H1 (cell line): ENCODE results near the gene PEX13. TPM values are rescaled to one million over a fixed set of nuclear protein-coding genes. Genes with fewer than 3 reads are reported as not detected.

ENCODE experiments used
- CTCF ChIA-PET: fragments of 300-600 bp; sonication (Branson Sonifier 250); formaldehyde crosslinking; loops from one replicate; lab custom pipeline; 2021; ENCODE audit not compliant: partially characterized antibody; lab: Charles Lee
- POLR2A ChIA-PET: fragments of 300-600 bp; sonication (Branson Sonifier 250); formaldehyde crosslinking; loops from one replicate; lab custom pipeline; 2021; ENCODE audit warnings: inconsistent platforms; ENCODE audit not compliant: partially characterized antibody; lab: Charles Lee
- DNase-seq, 2 experiments: peaks; one replicate each; pipeline versions ENCODE4 v3.0.0 to v3.0.0-alpha.2; 2010 to 2022; ENCODE audit warnings: low spot score in 2 of 2, low read depth in 1 of 2, mixed read lengths in 1 of 2
- FAIRE-seq: peaks from 2 replicates; lab custom pipeline; 2011; peaks lifted over from hg19 to GRCh38; lab: Jason Lieb, UNC
- H2AFZ ChIP-seq: 2 replicates; pipeline ENCODE4 v1.8.1; 2012; ENCODE audit warnings: low read length, inconsistent platforms
- H2AK5ac ChIP-seq: 2 replicates; pipeline ENCODE4 v1.6.1; 2013; ENCODE audit warnings: low read depth, low read length
- H2BK120ac ChIP-seq: replicated peaks from 2 replicates; pipeline ENCODE3; 2013; ENCODE audit warnings: low read depth, low read length, inconsistent platforms
- H2BK12ac ChIP-seq: 2 replicates; pipeline ENCODE4 v1.6.1; 2013; ENCODE audit warnings: low read depth, low read length
- H2BK15ac ChIP-seq: 2 replicates; pipeline ENCODE4 v1.6.1; 2013; ENCODE audit warnings: low read length
- H2BK20ac ChIP-seq: 2 replicates; pipeline ENCODE4 v1.6.1; 2013; ENCODE audit warnings: low read length
- H2BK5ac ChIP-seq: 2 replicates; pipeline ENCODE4 v1.6.1; 2013; ENCODE audit warnings: low read depth, low read length
- H3K14ac ChIP-seq: 2 replicates; pipeline ENCODE4 v1.6.1; 2013; ENCODE audit warnings: inconsistent platforms; ENCODE audit not compliant: insufficient read length
- H3K18ac ChIP-seq: 2 replicates; pipeline ENCODE4 v1.6.1; 2013; ENCODE audit warnings: low read length; ENCODE audit errors: extremely low read depth
- H3K23ac ChIP-seq: 2 replicates; pipeline ENCODE4 v1.6.1; 2013; ENCODE audit warnings: inconsistent platforms; ENCODE audit not compliant: insufficient read length
- H3K23me2 ChIP-seq: 2 replicates; pipeline ENCODE4 v1.6.1; 2013; ENCODE audit warnings: low read depth, low read length
- H3K27ac ChIP-seq: 2 replicates; pipeline ENCODE4 v1.6.1; 2011; ENCODE audit warnings: low read depth, low read length, inconsistent platforms
- H3K27me3 ChIP-seq, 4 experiments: replicated peaks in 1 of 4; 1 replicate in 1 of 4; 2 replicates in 3 of 4; pipeline versions ENCODE4 v1.6.1 to v1.8.1; 2011 to 2013; ENCODE audit warnings: low read length in 3 of 4, mild to moderate bottlenecking in 3 of 4, inconsistent platforms in 2 of 4, mixed read lengths in 2 of 4, moderate library complexity in 1 of 4; ENCODE audit not compliant: control insufficient read depth in 3 of 4, insufficient read depth in 3 of 4; ENCODE audit errors: extremely low read depth in 1 of 4
- H3K36me3 ChIP-seq, 4 experiments: 2 replicates each; pipeline versions ENCODE4 v1.6.1 to v1.8.1; 2011 to 2013; ENCODE audit warnings: mild to moderate bottlenecking in 4 of 4, low read length in 3 of 4, moderate library complexity in 2 of 4, control low read depth in 1 of 4, inconsistent platforms in 1 of 4; ENCODE audit not compliant: insufficient read depth in 4 of 4, control insufficient read depth in 2 of 4
- H3K4ac ChIP-seq: replicated peaks from 2 replicates; pipeline ENCODE3; 2013; ENCODE audit warnings: low read length, low read depth, mixed read lengths, inconsistent platforms; ENCODE audit not compliant: insufficient read length
- H3K4me1 ChIP-seq, 4 experiments: replicated peaks in 1 of 4; 1 replicate in 1 of 4; 2 replicates in 3 of 4; pipeline versions ENCODE4 v1.6.1 to v1.8.1; 2011 to 2013; ENCODE audit warnings: low read length in 3 of 4, inconsistent platforms in 2 of 4, mixed read lengths in 1 of 4; ENCODE audit not compliant: insufficient read depth in 4 of 4, control insufficient read depth in 3 of 4
- H3K4me2 ChIP-seq, 2 experiments: 2 replicates each; pipeline versions ENCODE4 v1.6.1 to v1.8.1; 2011 to 2013; ENCODE audit warnings: low read depth in 2 of 2, low read length in 2 of 2, control low read depth in 1 of 2, inconsistent platforms in 1 of 2, mild to moderate bottlenecking in 1 of 2; ENCODE audit not compliant: insufficient read depth in 1 of 2
- H3K4me3 ChIP-seq, 4 experiments: fragments of 200-600, 300-600 bp in 1 of 4; sonication (generic), shearing (Covaris generic), sonication (Bioruptor Twin) in 1 of 4; 2 replicates each; pipeline versions ENCODE4 v1.5.1 to v1.8.1; 2011 to 2016; ENCODE audit warnings: low read length in 4 of 4, low read depth in 3 of 4, control low read depth in 2 of 4, inconsistent platforms in 2 of 4, mild to moderate bottlenecking in 2 of 4, mixed read lengths in 1 of 4, moderate library complexity in 1 of 4; ENCODE audit not compliant: insufficient read depth in 2 of 4; ENCODE audit errors: extremely low read depth in 1 of 4
- H3K56ac ChIP-seq: replicated peaks from 2 replicates; pipeline ENCODE3; 2013; ENCODE audit warnings: low read depth, mild to moderate bottlenecking, mixed read lengths, low read length, inconsistent platforms; ENCODE audit not compliant: insufficient read length
- H3K79me1 ChIP-seq: 2 replicates; pipeline ENCODE4 v1.6.1; 2013; ENCODE audit warnings: low read depth, low read length, control low read depth
- H3K79me2 ChIP-seq, 2 experiments: 2 replicates each; pipeline versions ENCODE4 v1.6.1 to v1.8.1; 2012 to 2013; ENCODE audit warnings: low read length in 2 of 2, mild to moderate bottlenecking in 2 of 2, inconsistent platforms in 1 of 2; ENCODE audit not compliant: insufficient read depth in 2 of 2, control insufficient read depth in 1 of 2
- H3K9ac ChIP-seq, 4 experiments: replicated peaks in 1 of 4; 1 replicate in 1 of 4; 2 replicates in 3 of 4; pipeline versions ENCODE4 v1.6.1 to v1.8.1; 2011 to 2013; ENCODE audit warnings: low read depth in 3 of 4, low read length in 3 of 4, control low read depth in 2 of 4, mild to moderate bottlenecking in 2 of 4, moderate library complexity in 2 of 4, inconsistent platforms in 1 of 4; ENCODE audit errors: extremely low read depth in 1 of 4
- H3K9me3 ChIP-seq, 2 experiments: 2 replicates each; pipeline versions ENCODE4 v1.6.1 to v1.8.1; 2012 to 2013; ENCODE audit warnings: mild to moderate bottlenecking in 2 of 2, moderate library complexity in 2 of 2, control low read depth in 1 of 2, inconsistent platforms in 1 of 2, low read depth in 1 of 2, low read length in 1 of 2, mixed read lengths in 1 of 2; ENCODE audit not compliant: insufficient read depth in 2 of 2
- H4K20me1 ChIP-seq, 2 experiments: replicated peaks in 1 of 2; 2 replicates each; pipeline versions ENCODE3 to v1.8.1; 2011 to 2013; ENCODE audit warnings: inconsistent platforms in 2 of 2, low read length in 2 of 2, mild to moderate bottlenecking in 1 of 2; ENCODE audit not compliant: insufficient read depth in 2 of 2, control insufficient read depth in 1 of 2
- H4K5ac ChIP-seq: 2 replicates; pipeline ENCODE4 v1.6.1; 2013; ENCODE audit warnings: low read length, low read depth, mixed read lengths, inconsistent platforms; ENCODE audit not compliant: insufficient read length
- H4K8ac ChIP-seq: 2 replicates; pipeline ENCODE4 v1.8.0; 2013; ENCODE audit warnings: mild to moderate bottlenecking, moderate library complexity, low read length, inconsistent platforms; ENCODE audit not compliant: insufficient read depth; ENCODE audit errors: extremely low read depth
- H4K91ac ChIP-seq: replicated peaks from 2 replicates; pipeline ENCODE3; 2013; ENCODE audit warnings: low read length, mixed read lengths, inconsistent platforms; ENCODE audit not compliant: insufficient read length
- ATF3 ChIP-seq: IDR thresholded peaks from 2 replicates; pipeline ENCODE4 v1.6.1; 2011; ENCODE audit warnings: low read depth, mild to moderate bottlenecking, low read length; ENCODE audit not compliant: insufficient read depth
- BRCA1 ChIP-seq: IDR thresholded peaks from 2 replicates; pipeline ENCODE4 v1.6.1; 2012; ENCODE audit warnings: low read depth, low read length, improper control_type of control experiment
- CHD1 ChIP-seq: IDR thresholded peaks from 2 replicates; pipeline ENCODE4 v1.6.1; 2012; ENCODE audit warnings: low read depth, low read length, improper control_type of control experiment
- E2F6 ChIP-seq: IDR thresholded peaks from 2 replicates; pipeline ENCODE4 v1.6.1; 2012; ENCODE audit warnings: inconsistent platforms
- EZH2 ChIP-seq: fragments of 200-600 bp; sonication (generic); IDR thresholded peaks from 2 replicates; pipeline ENCODE4 v1.7.1; 2012; ENCODE audit warnings: low read depth, mild to moderate bottlenecking, moderate library complexity, low read length, inconsistent platforms; ENCODE audit not compliant: severe bottlenecking
- GTF2F1 ChIP-seq: IDR thresholded peaks from 2 replicates; pipeline ENCODE4 v1.6.1; 2012; ENCODE audit warnings: low read depth, low read length, improper control_type of control experiment, borderline replicate concordance
- JUN ChIP-seq: IDR thresholded peaks from 2 replicates; pipeline ENCODE4 v1.6.1; 2011; ENCODE audit warnings: low read depth, mild to moderate bottlenecking, improper control_type of control experiment, low read length
- POU5F1 ChIP-seq: IDR thresholded peaks from 2 replicates; pipeline ENCODE4 v1.6.1; 2011; ENCODE audit warnings: low read depth, mild to moderate bottlenecking, low read length, moderate library complexity
- SP4 ChIP-seq: IDR thresholded peaks from 2 replicates; pipeline ENCODE4 v1.6.1; 2012; ENCODE audit warnings: low read length, inconsistent platforms
- TCF12 ChIP-seq: IDR thresholded peaks from 2 replicates; pipeline ENCODE4 v1.6.1; 2011; ENCODE audit warnings: low read depth, mild to moderate bottlenecking, low read length
- WGBS, 2 experiments: shearing (Covaris generic) in 1 of 2; methylation state at CpG; one replicate each; pipeline versions ENCODE4 v1.1.6 to v1.1.7; 2013 to 2015; ENCODE audit warnings: low lambda C conversion rate in 2 of 2, mixed read lengths in 2 of 2, inconsistent platforms in 1 of 2, low coverage in 1 of 2, missing lambda C conversion rate in 1 of 2; ENCODE audit not compliant: insufficient replicate concordance in 2 of 2, insufficient coverage in 1 of 2, insufficient read length in 1 of 2; ENCODE audit errors: extremely low coverage in 1 of 2, missing lambda C conversion rate in 1 of 2; 5-methylcytosine and 5-hydroxymethylcytosine counted together
- polyA plus RNA-seq, 7 experiments: library from polyadenylated mRNA; depleted of rRNA in 3 of 7; stranded (reverse) in 5 of 7; unstranded in 2 of 7; fragments of >200 nt in 5 of 7; fragments of 200-250 nt in 2 of 7; gene quantifications; 1 replicate in 5 of 7; 2 replicates in 1 of 7; 4 replicates in 1 of 7; pipeline versions ENCODE4 v1.2.1 to v1.2.3, GENCODE V29; 2011 to 2013; ENCODE audit warnings: missing spikeins in 2 of 7, mixed read lengths in 2 of 7
- total RNA-seq: library from RNA; stranded (reverse); fragmentation: NEBNext Ultra II Directional; extraction: Animal tissue kit (Norgen Biotek cat#: 25700); gene quantifications from 2 replicates; pipeline ENCODE4 v1.2.1, GENCODE V29; 2021

The PEX13 gene
- total and polyA plus RNA-seq, 2 of the 8 experiments (the other 6 are each of a cell fraction or from before 2014, with no cell fraction given), result 16.8 to 22.3 TPM

GRCh38 chr2:60989259-60989658 is 28.3 kb upstream of the PEX13 start:
- Histone ChIP-seq H3K79me1 (no peaks in the 10 kb centered on the region), H4K5ac (no peak overlapping the region)

More at GRCh38 chr2:60989259-60989658, 28.3 kb upstream of the PEX13 start:
- FAIRE-seq, result no peak
- Histone ChIP-seq H4K20me1 (no peaks in the 10 kb centered on the region), H3K9me3 (peaks cover 13 to 15% of the 10 kb centered on the region in 2 experiments), H4K8ac (no peak overlapping the region), H3K4me2 (no peak overlapping the region), H3K79me2 (no peaks in the 10 kb centered on the region), H4K91ac (no peak overlapping the region), H3K56ac (no peak overlapping the region), H3K27me3 (no peaks in the 10 kb centered on the region), H3K9ac (no peak overlapping the region), H2BK12ac (no peak overlapping the region), H3K4ac (no peak overlapping the region), H2BK15ac (no peak overlapping the region), H3K4me1 (no peaks in the 10 kb centered on the region), H3K23ac (no peak overlapping the region), H2AK5ac (no peak overlapping the region), H2BK5ac (no peak overlapping the region), H2BK120ac (no peak overlapping the region), H3K18ac (no peak overlapping the region), H3K4me3 (no peak overlapping the region), H3K23me2 (no peaks in the 10 kb centered on the region), H2BK20ac (no peak overlapping the region), H3K27ac (no peak overlapping the region), H2AFZ (no peak overlapping the region), H3K36me3 (no peaks in the 10 kb centered on the region), H3K14ac (no peak overlapping the region)
- DNase-seq, result no peak
- ChIA-PET CTCF (interaction anchor here (1.0 to 2.9 kb wide), 3 partner anchors 11 to 195 kb away, joined by 3 to 15 read pairs (median 3); no protein-coding TSS in a partner anchor), POLR2A (no interaction called here)
- WGBS, 2 experiments, result 92% methylated on average over 2 of the region's 2 CpGs; no CpG with 5 or more reads in 1 of the 2 experiments
- TF ChIP-seq CHD1 (no peak), TCF12 (no peak), SP4 (no peak), POU5F1 (no peak), GTF2F1 (no peak), ATF3 (no peak), BRCA1 (no peak), E2F6 (no peak), JUN (no peak), EZH2 (no peak)
- TF ChIP-seq, all 59 proteins: peak for 0
